NK-92 (cell line): ENCODE results near the gene COL9A2.

Experiments
- DNase-seq: peaks from one replicate; lab custom pipeline; 2025; ENCODE audit not compliant: unreplicated experiment; lab: John Stamatoyannopoulos, UW

Gene COL9A2

DNA sequence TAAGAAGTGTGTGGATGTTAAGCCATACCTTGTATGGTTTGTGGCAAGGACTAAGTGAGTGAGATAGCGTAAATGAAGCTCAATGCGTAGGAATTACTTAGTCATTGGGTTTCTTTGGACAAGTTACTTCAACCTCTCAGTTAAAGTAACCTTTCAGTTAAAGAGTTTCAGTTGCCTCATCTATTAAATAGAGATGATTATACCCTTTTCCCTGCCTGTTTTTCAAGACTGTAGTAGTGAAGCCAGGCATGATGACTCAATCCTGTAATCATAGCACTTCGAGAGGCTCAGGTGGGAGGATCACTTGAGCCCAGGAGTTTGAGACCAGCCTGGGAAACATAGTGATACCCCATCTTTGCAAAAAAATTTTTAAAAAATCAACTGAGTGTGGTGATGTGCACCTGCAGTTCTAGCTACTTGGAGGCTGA, 52.7 kb downstream of the COL9A2 start:
- no peak for DNase-seq

- no peak for DNase-seq
These were observed 58.7 kb downstream of the COL9A2 start for GRCh38 chr1:40258445-40258769.

DNA sequence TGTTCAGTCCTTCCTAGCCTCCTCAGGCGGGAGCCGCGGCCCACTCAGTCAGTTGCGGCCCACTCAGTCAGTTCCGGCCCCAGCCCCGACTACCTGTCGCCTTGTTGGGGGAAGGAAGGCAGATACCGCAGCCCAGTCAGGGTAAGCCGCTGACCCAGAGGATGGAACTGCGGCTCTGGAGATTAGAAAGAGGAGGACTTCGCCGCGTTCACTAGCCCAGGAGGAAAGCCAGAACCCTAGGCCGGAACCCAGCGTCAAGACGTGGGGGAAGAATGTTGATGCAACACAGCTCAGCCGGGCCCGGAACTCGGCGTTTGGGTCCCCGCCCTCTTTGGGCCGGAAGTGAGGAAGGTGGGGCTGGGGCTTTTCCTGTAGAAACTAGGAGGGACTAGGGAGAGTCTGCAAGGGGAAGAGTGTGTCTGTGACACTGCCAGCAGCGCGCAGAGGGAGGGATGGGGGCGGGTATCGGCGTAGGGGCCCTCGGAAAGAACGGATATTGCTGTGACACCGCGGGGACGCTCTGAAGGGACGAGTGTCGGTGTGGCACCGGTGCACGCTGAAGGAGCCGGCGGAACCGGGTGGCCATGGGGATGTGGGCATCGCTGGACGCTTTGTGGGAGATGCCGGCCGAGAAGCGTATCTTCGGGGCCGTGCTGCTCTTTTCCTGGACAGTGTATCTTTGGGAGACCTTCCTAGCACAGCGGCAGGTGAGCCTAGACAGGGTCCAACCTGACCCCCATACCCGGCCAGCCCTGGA, 59.2 kb downstream of the COL9A2 start, which contains the start of gene ZMPSTE24:
TSS of gene ZMPSTE24 (plus strand) at position 549 of the 757 bp plus-strand sequence. CDS start at position 585, 36 bp downstream.
- peak; percentile 82 for DNase-seq

DNA sequence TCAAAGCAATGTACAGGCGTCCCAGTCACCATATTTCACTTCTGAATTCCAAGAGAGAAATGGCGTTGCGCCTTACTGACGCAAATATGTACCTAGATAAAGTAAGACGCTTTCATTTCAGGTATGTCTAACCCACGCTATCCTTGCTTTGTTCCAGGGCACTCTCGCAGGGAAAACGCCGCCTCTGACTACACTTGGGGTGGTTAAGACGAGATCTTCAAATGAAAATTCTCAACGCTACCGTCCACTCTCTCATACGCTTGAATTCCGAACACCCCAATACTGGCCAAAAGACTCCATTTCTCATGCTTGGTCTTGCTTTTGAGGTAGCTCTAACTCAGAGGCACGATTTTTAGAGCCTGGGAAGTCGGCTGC, 59.8 kb downstream of the COL9A2 start:
- DNase-seq: no peak

DNA sequence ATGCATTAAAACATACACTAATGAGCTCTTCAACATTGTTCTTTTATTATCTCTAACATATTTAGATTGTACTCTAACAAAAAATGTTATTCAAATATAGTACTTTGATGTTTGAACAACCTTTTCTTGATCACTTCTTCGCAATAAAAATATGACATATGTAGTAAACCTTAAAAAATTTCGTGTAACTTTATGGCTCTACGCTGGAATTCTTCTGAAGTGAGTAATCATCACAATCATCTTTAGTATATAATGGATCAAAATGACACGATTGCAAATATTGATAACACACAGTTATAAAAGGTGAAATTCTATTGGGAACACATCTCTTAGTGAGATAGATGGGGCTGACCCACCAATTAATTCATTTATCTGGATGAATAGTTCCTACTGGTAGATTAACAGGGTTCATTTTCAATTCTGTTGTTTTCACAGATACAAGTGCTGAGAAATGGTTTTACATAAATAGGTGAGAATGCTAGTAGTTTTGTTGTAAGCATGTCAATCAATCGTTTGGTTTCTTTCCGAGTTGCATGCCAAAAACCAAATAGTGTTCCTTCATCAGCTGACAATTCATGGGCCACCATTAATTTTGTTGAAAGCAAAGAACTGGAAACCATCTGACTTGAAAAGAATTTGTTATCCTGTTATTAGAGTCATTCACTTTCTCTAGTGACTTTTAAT, 60.5 kb downstream of the COL9A2 start:
- DNase-seq: no peak

- no peak for DNase-seq
These were observed 61.9 kb downstream of the COL9A2 start for GRCh38 chr1:40255231-40255630.

- no peak for DNase-seq
These were observed 64.5 kb downstream of the COL9A2 start for GRCh38 chr1:40252601-40253000.

DNA sequence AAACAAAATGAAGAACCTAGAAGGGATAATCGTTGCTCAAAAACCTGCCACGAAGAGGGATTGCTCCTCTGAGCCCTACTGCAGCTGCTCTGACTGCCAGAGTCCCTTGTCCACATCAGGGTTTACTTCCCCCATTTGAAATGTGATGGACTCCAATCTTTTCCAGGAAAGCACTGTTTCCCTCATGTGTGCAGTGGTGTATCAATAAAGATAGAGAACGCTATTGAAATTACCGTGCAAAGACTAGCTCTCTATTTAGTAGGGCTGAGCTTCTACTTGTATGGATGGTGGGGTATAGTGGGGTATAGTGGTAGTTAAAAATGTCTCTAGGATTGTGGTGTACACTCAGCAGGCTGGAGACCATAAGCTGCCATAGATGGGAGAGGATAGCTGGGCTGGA, 65.6 kb downstream of the COL9A2 start:
- DNase-seq: no peak
